K562 (cell line): Measurements from ENCODE around the gene PPTC7.
"Not testable (repeated sequence)": the region's sequence is repeated elsewhere in the genome, so short reads cannot be mapped to it uniquely, and the experiment has no call there.

ENCODE experiments used
- ARHGAP35 ChIP-seq: fragments of 450-650 bp; IDR thresholded peaks from 2 replicates; pipeline ENCODE4 v1.6.1; 2018; ENCODE audit not compliant: partially characterized antibody
- BRF1 ChIP-seq: IDR thresholded peaks from 3 replicates; pipeline ENCODE4 v1.6.1; 2011; ENCODE audit warnings: borderline replicate concordance, mild to moderate bottlenecking; ENCODE audit not compliant: insufficient read length; ENCODE audit errors: extremely low read depth
- MTA3 ChIP-seq: fragments of 450-650 bp; formaldehyde crosslinking; IDR thresholded peaks from 2 replicates; pipeline ENCODE4 v1.6.1; 2017; ENCODE audit warnings: mild to moderate bottlenecking, borderline replicate concordance
- ZKSCAN1 ChIP-seq: fragments of 150-350 bp; IDR thresholded peaks from 2 replicates; pipeline ENCODE4 v1.6.1; 2016; ENCODE audit warnings: low read depth, low read length
- TF ChIP-seq, protein P1 (sequence below): fragments of 250-450 bp; sonication (Bioruptor Pico); IDR thresholded peaks from 2 replicates; pipeline ENCODE4 v1.4.0; 2020
- TF ChIP-seq, protein P2 (sequence below), 3 experiments: IDR thresholded peaks in 2 of 3; conservative IDR thresholded peaks in 1 of 3; 2 replicates each; pipeline ENCODE4 v1.5.1; 2011 to 2012; ENCODE audit warnings: low read length in 3 of 3, mild to moderate bottlenecking in 3 of 3, control low read depth in 2 of 3, improper control_type of control experiment in 1 of 3, inconsistent platforms in 1 of 3, low read depth in 1 of 3, mixed read lengths in 1 of 3, moderate library complexity in 1 of 3; ENCODE audit not compliant: insufficient read depth in 2 of 3

DNA sequence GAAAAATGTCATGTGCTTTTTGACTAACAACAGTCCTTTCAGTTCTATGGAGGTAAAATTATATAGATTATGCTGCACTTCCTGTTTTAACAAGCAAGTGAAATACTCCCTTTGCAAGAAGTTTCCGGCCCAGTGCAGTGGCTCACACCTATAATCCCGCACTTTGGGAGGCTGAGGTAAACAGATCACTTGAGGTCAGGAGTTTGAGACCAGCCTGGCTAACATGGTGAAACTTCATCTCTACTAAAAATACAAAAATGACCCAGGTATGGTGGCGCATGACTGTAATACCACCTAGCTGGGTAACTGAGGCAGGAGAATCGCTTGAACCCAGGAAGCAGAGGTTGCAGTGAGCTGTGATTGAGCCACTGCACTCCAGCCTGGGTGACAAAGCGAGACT lies 20.7 kb downstream of the PPTC7 start:
- TF ChIP-seq BRF1, ZKSCAN1, ARHGAP35, MTA3: not testable (repeated sequence)
- TF ChIP-seq, protein P1, sequence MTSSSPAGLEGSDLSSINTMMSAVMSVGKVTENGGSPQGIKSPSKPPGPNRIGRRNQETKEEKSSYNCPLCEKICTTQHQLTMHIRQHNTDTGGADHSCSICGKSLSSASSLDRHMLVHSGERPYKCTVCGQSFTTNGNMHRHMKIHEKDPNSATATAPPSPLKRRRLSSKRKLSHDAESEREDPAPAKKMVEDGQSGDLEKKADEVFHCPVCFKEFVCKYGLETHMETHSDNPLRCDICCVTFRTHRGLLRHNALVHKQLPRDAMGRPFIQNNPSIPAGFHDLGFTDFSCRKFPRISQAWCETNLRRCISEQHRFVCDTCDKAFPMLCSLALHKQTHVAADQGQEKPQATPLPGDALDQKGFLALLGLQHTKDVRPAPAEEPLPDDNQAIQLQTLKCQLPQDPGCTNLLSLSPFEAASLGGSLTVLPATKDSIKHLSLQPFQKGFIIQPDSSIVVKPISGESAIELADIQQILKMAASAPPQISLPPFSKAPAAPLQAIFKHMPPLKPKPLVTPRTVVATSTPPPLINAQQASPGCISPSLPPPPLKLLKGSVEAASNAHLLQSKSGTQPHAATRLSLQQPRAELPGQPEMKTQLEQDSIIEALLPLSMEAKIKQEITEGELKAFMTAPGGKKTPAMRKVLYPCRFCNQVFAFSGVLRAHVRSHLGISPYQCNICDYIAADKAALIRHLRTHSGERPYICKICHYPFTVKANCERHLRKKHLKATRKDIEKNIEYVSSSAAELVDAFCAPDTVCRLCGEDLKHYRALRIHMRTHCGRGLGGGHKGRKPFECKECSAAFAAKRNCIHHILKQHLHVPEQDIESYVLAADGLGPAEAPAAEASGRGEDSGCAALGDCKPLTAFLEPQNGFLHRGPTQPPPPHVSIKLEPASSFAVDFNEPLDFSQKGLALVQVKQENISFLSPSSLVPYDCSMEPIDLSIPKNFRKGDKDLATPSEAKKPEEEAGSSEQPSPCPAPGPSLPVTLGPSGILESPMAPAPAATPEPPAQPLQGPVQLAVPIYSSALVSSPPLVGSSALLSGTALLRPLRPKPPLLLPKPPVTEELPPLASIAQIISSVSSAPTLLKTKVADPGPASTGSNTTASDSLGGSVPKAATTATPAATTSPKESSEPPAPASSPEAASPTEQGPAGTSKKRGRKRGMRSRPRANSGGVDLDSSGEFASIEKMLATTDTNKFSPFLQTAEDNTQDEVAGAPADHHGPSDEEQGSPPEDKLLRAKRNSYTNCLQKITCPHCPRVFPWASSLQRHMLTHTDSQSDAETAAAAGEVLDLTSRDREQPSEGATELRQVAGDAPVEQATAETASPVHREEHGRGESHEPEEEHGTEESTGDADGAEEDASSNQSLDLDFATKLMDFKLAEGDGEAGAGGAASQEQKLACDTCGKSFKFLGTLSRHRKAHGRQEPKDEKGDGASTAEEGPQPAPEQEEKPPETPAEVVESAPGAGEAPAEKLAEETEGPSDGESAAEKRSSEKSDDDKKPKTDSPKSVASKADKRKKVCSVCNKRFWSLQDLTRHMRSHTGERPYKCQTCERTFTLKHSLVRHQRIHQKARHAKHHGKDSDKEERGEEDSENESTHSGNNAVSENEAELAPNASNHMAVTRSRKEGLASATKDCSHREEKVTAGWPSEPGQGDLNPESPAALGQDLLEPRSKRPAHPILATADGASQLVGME: not testable (repeated sequence)
- TF ChIP-seq, protein P2, sequence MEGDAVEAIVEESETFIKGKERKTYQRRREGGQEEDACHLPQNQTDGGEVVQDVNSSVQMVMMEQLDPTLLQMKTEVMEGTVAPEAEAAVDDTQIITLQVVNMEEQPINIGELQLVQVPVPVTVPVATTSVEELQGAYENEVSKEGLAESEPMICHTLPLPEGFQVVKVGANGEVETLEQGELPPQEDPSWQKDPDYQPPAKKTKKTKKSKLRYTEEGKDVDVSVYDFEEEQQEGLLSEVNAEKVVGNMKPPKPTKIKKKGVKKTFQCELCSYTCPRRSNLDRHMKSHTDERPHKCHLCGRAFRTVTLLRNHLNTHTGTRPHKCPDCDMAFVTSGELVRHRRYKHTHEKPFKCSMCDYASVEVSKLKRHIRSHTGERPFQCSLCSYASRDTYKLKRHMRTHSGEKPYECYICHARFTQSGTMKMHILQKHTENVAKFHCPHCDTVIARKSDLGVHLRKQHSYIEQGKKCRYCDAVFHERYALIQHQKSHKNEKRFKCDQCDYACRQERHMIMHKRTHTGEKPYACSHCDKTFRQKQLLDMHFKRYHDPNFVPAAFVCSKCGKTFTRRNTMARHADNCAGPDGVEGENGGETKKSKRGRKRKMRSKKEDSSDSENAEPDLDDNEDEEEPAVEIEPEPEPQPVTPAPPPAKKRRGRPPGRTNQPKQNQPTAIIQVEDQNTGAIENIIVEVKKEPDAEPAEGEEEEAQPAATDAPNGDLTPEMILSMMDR (IDR thresholded peaks at IDR 0.05 in 2 of 3, conservative IDR thresholded peaks at IDR 0.05 in 1 of 3; ENCODE audit: insufficient read depth in 2 of 3, low read depth in 1 of 3, low read length in 3 of 3): not testable (repeated sequence)
